WTC11 (cell line): ENCODE data around the gene RPLP1.

ENCODE experiments used
- CTCF ChIP-seq: fragments of 200-600 bp; IDR thresholded peaks from 2 replicates; pipeline ENCODE4 v1.8.0; 2022; ENCODE audit warnings: antibody characterized with exemption
- ERG ChIP-seq: fragments of 250-450 bp; sonication (Bioruptor Pico); IDR thresholded peaks from 2 replicates; pipeline ENCODE4 v1.8.0; 2021; ENCODE audit warnings: mild to moderate bottlenecking

GRCh38 chr15:69500339-69500738, 47.7 kb downstream of the RPLP1 start:
- TF ChIP-seq CTCF (no peak), ERG (CRISPR knock-in tag) (no peak)
